SW480 (cell line): ENCODE data around the gene STAT3.

ENCODE experiments used
- DNase-seq: peaks from one replicate; pipeline ENCODE4 v3.0.0-alpha.2; 2016; ENCODE audit warnings: low spot score

The STAT3 gene

DNA sequence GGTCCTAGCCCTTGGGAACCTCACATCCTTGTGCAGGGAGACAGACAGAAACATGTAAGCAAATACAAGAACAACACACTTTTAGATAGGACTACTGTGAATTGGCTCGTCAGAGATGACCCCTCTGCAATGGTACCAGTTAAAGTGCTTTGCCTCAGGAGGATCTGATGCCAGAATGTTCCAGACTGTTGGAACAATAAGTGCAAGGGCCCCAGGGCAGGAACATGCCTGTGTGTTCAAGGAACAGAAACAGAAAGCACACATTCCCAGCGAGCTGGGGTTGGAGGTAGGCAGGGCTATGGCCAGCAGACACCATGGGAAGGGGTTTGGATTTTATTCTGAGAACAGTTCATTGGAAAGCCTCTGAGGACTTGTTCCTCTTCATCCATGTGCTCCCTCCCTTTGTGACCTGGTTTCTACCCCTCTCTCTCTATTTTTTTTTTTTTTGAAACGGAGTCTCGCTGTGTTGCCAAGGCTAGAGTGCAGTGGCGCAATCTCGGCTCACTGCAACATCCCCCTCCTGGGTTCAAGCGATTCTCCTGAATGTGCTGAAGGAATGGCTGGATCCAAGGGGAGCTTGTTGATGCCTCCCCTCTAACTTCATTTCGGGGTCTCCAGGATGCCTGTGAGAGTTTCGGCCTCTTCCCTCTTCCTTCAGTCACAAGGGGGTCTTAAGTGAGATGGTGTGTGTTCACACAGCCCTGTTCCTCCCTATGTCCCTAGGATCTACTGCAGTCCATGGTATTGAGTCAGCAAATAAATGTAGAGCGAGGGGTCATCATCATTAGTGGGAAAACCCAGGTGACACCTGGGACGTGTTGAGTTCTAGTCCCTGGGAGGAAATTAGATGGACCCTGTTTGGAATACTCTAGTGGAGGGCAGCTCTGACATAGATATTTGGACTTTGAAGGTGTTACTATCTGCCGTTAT lies 93.5 kb downstream of the STAT3 start:
- DNase-seq = no peak

DNA sequence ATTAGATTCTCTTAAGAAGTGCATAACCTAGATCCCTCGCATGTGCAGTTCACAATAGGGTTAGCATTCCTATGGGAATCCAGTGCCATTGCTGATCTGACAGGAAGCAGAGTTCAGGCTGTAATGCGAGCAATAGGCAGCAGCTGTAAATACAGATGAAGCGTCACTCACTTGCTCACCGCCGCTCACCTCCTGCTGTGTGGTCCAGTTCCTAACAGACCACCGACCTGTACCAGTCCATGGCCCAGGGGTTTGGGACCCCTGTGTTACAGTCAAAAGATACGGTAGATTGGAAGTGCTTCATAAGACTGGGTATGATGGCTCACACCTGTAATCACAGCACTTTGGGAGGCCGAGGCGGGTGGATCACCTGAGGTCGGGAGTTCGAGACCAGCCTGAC lies 97.1 kb downstream of the STAT3 start:
- no peak for DNase-seq

DNA sequence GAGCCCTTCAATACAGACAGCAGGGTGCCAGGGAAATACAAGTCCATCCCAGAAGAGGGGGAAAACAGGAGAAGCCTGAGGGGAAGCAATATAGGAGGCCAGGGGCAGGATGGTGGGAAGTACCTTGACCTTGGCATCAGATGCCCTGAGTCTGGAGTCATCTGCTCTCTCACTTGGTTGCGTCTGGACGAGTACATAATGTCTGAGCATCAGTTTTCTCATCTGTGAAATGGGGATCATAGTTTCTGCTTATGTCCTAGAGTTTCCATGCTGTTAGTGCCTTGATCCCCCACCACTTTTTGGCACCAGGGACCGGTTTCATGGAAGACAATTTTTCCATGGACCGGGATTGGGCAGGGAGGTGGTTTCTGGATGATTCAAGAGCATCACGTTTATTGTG lies 97.7 kb downstream of the STAT3 start:
- DNase-seq = no peak

DNA sequence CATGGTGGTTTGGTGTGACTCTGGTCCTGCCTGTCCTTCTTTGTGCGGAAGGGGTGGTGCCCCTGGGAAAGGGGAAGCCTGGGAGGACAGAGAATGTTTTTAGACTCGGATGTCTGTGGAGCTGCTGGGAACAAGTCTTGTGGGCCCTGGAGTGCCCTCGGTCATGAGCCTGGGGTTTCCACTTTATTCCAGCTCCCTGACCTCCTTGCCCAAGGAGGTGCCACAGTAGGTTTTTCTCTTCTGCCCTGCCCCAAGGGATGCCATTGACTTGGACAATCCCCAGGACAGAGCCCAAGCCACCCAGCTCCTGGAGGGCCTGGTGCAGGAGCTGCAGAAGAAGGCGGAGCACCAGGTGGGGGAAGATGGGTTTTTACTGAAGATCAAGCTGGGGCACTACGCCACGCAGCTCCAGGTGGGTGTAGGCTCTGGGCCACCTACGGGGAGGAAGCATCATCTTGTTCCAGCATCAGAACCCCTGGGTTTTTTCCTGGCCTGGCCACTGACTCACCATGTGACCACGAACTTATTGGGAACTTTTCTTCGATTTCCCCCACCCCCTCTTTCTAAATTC lies 98.5 kb downstream of the STAT3 start:
- DNase-seq = no peak

DNA sequence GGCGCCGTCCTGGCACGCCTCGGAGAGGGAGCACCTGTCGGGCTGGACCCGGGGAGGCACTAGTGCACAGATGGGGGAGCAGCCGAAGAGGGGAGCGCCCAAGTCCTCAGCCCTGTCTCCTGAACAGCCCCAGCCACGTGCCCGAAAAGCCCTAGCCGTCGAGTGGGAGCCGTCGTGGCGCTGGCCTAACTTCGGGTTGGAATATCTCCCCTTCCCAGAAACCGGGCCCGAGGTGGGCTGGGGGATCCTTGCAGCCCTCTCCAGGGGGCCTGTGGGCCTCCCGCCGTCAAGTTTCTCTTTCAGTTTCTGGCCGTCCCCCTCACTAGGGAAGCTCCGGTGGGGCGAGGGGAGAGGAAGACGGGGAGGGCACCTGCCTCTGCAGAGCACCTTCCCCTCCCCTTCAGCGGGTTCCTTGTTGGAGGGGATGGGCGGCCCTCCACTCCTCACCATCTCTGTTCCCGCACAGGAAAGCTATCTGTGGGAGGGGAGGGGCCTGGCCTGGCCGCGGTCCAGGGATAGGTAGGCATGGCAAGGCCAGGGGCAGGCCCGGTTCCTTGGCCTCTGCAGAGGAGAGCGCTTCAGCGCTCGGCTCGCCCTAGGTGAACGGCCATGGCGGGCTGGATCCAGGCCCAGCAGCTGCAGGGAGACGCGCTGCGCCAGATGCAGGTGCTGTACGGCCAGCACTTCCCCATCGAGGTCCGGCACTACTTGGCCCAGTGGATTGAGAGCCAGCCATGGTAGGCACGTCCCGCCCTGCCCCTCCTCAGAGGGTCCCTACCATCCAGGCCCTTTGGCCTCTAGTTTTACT lies 99.2 kb downstream of the STAT3 start:
- no peak for DNase-seq

DNA sequence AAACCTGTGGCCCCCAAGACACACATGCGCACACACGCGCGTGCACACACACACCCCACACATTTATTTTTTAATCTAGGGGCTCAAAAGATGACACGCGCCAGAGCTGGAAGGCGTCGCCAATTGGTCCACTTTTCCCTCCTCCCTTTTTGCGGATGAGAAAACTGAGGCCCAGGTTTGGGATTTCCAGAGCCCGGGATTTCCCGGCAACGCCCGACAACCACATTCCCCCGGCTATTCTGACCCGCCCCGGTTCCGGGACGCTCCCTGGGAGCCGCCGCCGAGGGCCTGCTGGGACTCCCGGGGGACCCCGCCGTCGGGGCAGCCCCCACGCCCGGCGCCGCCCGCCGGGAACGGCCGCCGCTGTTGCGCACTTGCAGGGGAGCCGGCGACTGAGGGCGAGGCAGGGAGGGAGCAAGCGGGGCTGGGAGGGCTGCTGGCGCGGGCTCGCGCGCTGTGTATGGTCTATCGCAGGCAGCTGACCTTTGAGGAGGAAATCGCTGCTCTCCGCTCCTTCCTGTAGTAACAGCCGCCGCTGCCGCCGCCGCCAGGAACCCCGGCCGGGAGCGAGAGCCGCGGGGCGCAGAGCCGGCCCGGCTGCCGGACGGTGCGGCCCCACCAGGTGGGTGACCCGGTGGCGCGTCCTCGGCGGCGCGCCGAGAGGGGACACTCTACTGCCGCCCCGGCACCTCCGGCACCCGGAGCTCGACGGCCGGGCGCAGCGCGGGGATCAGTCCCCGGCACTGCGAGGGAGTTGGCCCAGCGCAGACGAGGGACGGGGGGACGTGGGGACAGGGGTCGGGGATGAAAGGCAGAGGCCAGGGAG lies 100.1 kb downstream of the STAT3 start, which contains the start of gene STAT5A:
Gene STAT5A, plus strand, starts transcription at position 522 of the 826 bp plus-strand sequence. CDS start 914 bp downstream, outside the sequence.
- peak; percentile 66 for DNase-seq

DNA sequence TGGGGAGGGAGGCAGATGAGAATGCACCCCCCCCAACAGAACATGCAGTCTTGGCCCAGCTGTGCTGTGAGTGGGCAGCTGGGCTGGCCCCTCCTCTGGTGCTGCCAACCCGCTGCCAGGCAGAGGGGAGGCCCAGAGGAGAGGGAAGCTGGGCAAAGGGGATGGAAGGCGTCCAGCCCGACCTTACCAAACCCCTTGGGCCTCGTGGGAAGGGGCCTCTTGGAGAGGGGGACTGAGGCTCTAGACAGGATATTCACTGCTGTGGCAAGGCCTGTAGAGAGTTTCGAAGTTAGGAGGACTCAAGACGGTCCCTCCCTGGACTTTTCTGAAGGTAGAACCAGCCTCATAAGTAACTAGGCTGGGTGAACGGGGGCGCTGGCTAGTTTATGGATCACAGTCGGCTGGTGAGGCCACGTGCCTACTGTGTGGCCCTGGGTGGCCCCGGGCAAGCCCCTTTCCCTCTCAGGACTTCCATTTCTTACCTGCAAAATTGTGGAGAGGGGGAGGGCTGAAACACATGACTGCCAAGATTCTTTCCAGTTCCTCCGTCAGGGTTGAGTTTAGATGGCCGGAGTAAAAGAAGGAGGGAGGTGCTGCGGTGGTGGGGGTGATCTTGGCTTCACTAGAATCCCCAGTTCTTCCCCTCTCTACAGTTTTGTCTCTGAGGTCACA lies 100.8 kb downstream of the STAT3 start:
- no peak for DNase-seq

DNA sequence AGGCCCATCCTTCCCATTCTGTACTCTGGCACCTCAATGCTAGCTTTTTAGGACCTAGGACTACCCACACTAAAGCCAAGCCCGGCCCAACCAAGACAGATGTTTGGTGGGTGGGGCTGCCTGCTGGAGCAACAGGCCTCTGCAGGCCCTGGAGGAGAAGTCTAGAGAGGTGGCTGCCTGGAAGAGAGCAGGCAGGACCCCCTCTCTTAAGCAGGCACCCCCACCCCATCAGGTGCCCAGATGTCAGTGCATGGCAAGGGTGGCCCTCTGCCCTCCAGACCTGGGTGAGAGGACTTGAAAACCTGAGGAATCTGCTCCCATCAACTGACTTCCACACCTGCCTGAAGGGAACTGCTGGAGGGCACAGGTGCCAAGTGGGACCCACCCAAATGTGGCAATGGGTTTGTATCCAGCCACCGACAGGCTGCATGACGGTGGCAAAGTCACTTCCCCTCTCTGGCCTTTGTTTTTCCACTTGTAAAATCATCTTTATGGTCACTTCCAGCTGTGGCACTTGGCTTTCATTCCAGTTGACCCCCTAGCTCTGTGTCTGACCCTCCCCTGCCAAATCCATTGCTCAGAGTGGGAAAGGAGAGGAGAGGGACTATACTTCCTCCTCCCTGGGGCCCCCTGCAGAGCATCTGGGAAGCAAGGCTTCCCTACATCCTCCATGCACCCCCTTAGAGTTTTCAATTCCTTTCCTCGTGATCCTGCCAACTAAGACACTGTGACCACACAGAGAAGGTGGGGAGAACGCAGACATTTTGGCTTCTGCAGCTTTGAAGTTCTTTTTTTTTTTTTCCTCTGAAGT lies 101.6 kb downstream of the STAT3 start:
- DNase-seq = no peak

DNA sequence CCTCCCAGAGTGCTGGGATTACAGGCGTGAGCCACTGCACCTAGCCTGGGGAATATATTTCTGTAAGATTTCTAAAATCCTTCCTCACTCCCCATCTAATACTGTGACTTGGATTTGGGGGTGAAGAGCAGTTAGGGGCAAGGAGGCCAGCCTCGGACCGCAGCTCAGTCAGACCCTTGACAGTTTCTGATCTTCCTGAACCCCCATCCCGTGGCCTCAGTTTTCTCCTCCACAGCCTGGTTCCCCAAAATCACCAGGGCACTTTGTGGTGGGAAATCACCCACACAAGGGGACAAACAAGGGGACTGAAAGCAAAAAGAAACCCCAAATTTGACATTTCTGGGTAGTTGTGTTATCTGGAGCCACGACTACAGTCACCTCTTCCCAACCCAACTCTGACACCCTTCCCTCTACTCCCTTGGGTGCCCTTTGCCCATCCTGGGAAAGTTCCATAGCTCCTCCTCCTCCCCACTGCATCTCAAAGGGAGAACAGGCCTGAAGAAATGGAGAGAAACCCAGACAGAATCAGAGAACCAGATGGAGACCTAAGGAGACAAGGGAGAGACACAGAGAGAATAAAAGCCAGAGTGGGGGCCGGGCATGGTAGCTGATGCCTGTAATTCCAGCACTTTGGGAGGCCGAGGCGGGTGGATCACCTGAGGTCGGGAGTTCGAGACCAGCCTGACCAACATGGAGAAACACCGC lies 102.7 kb downstream of the STAT3 start:
- DNase-seq = no peak

DNA sequence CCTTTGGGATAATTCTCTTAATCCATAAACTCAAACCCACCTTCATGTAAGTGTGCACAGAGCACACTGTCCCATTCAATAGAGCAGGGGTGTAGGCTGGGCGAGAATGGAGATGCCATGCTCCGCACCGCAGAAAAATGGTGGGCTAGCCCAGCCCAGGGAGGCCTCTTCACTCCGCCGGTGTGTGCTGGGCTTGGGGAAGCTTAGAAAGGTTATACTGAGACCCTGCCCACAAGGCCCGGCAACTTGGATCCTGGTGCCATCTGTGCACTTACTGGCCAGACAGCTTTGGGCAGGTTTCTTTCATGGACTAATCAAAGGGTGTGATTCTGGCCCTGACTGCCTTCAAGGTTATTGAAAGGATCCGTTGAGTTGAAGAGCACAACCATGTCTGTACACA lies 103.7 kb downstream of the STAT3 start:
- DNase-seq = no peak

DNA sequence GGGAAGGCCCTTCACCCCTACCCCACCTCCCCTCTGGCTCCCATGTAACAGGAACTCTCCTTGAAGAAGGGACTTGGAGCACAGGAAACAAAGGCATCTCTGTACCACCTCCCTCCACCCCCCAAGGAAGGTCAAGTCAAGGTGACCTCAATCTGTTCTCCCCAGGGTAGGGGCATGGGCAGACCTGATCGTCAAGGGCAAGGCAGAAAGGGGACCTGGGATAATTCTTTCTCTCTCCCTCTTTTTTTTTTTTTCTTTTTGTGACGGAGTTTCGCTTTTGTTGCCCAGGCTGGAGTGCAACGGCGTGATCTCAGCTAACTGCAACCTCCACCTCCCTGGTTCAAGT lies 104.2 kb downstream of the STAT3 start:
- no peak for DNase-seq

DNA sequence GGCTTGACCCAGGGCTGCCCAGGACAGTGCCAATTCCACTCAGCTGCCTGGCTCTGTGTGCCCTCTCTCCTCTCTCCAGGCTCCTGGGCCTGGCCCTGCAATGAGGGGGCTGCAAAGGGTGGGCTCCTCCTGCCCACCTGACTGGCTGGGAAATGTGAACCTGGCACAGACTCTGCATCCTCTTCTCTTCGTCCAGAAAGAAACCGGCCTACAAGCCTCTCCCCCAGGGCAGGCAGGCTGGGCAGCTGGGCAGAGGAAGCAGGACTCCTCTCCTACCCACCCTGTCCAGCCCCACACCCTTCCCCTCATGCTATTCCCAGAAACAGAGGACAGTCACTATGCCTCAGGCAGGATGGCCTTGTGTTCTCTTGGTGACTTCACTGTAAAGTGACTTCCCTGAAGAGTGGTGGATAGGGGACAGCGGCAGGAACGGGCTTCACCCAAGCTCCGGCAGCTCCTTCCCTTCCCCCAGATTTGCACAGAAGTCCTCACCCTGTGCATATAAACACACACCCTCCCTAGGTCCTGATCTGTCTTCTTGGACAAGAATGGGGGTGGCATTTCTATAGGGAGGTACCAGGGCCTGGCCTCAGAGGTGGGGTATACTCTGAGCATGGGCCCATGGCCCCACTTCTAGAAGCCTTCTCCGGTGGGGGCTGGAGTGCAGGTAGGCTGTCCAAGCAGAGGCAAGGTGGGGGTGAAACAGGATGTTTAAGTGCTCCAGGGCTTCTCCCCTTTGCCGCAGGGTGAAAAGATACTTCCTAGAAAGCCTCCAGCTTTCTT lies 104.8 kb downstream of the STAT3 start:
- DNase-seq = no peak

DNA sequence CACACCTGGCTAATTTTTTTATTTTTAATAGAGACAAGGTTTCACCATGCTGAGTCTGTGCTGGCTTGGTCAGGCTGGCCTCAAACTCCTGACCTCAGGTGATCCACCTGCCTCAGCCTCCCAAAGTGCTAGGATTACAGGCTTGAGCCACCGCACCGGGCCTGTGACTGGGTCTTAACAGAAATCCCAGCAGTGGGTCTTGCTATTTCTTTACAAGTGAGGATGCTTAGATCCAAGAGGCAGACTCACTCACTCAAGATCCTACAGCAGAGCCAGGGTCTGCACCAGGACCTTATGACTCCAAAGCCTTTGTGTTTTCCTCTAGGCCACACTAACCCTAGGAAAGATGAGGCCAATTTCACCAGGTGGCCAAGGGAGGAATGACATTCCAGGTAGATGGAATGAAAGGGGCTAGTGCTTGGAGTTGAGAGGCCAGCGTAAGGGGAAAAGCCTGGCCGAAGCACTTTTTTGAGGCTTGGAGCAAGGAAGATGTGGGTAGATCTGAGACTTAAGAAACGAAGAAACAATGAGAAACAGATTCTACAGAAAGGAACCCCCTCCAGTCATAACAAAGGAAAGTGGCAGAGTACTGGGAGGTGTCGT lies 105.7 kb downstream of the STAT3 start:
- DNase-seq = no peak

DNA sequence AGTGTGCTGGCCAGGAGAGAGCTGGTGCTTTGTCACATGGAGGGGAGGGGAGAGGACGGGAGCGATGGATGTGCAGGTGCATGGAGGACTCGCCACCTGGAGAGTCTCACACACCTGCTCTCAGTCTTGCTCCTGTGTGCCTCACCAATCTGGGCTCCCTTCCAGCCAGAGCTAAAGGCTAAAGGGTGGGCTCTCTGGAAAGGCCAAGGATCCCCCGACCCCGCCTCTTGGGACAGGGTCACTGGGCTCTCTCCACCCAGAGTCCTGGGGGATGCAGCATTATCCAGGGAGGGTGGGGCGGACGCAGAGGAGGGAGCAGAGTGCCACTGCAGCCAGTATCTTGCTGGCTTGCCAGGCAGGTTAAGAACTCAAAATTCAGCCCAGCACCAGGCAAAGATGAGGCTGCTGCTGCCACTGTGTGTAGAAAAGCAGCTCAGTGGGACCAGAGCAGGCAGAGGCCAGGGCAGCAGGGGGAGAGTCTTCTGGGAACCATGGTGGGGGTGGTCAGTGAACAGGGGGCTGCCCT lies 106.6 kb downstream of the STAT3 start:
- DNase-seq = no peak

DNA sequence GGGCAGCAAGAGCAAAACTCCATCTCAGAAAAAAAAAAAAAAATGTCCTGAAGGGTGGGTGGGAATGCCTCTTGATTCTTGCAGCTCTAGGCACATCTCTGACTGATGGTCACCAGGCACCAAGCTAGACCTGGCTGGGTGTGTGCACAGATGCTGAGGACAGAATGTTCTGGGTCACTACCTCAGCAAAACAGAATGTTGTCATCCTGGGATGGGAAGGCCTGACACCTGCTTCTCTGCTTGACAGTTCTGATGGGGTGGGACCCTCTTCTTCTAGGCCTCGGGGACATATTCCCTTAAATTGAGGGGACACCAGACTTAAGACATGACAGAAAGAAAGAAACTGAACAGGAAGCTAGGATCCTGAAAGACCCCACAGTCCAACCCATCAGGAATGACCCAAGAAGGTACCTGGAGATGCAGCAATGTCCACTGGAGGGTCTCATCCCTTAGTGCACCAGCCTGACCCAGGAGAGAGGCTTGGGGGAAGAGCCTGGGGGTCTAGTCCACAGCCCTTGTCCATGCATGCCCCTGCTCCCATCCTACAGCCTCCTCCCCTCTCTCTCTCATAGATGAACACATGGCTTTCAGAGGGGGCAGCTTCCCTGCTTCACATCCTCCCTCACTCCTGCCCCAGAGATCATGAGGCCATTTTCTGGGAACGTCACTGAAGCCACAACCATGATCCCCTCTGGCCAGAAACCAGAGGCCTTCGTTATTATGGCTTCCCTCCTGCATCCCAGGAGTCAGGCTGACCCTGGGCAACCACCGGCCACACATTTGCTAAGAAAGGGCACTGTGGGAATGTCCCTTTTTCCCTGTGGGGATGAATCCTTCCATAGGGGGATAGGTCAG lies 108.2 kb downstream of the STAT3 start:
- DNase-seq = no peak

DNA sequence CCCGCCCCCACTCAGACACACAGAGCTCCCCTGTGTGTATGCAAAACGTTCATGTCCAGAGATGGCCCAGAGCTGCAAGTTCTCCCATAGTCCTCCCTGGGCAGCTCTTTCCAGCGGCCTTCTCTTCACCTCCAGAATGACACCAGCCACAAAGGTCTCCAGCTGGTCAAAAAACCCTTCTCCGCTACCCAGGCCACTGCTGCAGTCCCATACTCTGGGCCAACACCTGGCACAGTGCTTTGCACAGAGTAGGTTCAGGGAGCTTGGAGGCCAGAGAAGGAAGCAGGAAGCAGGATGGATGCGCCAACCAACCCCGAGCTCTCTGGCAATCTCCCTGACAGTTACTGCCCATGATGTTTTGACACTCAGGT lies 110.9 kb downstream of the STAT3 start:
- no peak for DNase-seq

DNA sequence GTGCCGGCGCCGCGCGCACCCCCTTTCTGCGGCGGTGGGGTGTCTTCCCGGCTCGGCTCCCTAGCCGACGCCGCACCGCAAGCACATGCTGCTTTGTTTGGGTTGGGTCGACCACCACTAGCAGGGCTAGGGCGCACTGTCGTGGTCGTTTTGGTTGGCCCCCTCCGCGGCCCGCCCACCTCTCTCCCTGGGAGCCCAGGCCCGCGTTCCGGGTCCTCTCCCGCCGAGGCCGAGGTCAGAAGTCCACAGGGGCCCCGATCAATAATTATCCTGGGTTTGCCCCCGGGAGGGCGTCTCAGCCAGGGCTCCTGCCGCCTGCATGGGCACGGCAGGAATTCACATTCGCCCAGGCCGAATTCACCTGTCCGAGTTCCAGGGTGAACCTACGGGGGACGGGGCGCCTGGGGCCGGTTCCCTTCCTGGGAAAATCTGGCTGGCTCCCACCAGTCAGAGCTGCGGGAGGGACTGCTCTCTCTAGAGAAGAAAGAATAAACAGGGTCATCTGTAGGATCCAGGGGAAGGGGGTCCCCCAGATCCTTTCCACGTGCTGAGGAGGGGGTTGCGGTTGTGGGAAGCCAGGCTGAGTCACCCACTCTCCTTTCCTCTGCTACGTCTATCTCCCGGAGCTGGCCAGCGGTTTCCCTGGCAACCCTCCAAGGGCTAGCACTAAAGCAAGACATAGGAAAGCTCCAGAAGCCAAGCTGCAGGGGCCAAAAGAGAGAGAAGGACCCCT lies 111.5 kb downstream of the STAT3 start:
- peak; percentile 65 for DNase-seq
